ENCODE data around the gene SLC39A9.

The SLC39A9 gene

DNA sequence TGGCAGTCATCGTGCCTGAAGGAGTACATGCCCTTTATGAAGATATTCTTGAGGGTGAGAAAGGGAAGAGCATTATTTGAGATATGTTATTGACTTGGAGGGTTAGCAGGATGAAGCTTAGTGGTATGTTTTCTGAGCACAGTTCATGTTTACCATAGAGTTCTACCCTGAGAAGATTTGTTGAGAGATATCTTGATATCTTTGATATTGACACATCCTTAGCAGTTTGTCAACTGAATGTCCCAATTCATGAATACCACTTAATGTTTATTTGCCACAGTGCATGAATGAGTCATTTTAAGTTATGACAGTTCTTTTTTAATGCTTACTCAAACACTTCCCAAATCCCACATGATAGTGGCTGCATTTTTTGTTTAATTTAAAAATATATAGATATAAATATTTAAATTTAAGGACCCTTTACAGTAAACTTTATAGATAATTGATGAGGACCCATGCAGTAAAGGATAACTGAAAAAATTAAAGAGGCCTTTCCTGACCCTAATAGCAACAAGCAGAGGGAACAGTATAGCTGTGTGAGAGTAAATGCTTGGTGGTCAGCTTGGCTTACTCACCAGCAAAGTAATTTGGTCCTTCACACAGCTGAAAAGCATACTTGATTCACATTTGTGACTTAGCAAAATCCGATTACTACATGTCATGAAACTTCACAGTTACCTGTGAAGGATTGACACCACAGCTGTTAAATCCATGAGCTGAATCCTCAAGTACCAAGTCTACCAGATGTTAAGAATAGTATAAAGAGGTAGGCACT is 25.8 kb downstream of the SLC39A9 start:
- no peak for DNase-seq (ENCODE audit: low read depth, low spot score)

DNA sequence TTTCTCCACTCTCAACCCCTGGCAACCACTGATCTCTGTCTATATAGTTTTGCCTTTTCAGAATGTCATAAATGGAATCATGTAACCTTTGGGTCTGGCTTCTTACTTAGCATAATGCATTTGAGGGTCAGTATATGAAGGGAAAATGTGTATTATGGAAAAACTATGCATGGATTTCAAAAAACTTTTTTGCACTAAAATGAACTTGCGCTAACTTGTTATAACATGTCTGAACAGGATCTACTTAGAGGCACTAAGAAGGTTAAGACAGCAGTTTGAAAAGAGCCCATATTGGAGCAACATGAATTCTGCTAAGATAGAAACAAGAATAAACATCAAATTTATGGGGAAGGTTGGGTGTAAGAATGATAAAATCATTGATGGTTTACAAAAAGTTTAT is 29.1 kb downstream of the SLC39A9 start:
- no peak for DNase-seq (ENCODE audit: low read depth, low spot score)

DNA sequence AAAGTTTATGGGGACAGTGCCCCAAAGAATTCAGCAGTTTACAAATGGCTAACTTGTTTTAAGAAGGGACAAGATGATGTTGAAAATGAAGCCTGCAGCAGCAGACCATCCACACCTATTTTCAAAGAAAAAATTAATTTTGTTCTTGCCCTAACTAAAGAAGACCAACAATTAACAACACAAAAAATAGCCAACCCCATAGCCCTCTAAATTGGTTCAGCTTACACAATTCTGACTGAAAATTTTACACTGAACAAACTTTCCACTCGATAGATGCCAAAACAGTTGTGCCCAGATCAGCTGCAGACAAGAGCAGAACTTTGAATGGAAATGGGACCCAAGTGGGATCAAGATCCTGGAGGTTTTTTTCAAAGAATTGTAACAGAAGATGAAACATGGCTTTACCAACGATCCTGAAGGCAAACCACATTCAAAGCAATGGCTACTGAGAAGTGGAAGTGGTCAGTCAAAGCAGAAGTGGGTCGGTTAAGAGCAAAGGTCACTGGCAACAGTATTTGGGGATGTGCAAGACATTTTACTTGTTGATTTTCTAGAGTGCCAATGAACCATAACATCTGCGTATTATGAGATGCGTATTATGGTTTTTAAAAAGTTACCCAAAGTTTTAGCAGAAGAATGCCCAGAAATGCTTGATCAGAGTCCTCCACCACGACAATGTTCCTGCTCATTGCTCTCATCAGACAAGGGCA is 30.0 kb downstream of the SLC39A9 start:
- DNase-seq (ENCODE audit: low read depth, low spot score): no peak

DNA sequence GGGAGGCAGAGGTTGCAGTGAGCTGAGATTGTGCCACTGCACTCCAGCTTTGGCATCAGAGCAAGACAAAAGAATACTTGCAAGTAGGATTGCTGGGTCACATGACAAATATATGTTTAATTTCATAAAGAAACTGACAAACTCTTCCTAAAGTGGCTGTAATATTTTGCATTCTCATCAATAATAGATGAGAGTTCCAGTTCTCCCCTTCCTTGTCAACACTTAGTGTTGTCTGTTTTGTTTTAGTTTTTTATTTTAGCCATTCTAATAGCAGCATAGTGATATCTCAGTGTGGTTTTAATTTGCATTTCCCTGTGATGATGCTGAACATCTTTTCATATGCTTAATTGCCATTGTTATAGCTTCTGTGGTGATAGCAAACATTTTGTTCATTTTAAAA is 31.2 kb downstream of the SLC39A9 start:
- DNase-seq (ENCODE audit: low read depth, low spot score): no peak

DNA sequence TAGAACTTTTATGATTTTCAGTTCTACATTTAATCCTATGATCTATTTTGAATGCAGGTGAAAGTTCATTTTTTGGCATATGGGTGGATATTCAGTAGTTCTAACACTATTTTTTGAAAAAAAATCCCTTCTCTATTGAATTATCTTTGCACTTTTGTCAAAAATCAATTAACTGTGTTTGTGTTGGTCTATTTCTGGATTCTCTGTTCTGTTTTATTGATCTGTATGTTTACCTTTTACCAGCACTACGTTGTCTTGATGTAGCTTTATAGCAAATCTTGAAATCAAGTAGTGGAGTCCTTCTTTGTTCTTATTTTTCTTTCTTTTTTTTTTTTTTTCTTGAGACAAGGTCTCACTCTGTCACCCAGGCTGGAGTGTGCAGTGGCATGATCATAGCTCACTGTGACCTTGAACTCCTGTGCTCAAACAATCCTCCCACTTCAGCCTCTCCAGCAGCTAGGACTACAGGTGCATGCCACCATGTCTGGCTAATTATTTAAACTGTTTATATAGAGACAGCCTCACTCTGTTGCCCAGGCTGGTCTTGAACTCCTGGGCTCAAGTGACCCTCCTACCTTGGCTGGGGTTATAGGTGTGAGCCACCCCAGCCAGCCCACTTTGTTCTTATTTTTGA is 31.9 kb downstream of the SLC39A9 start:
- no peak for DNase-seq (ENCODE audit: low read depth, low spot score)

DNA sequence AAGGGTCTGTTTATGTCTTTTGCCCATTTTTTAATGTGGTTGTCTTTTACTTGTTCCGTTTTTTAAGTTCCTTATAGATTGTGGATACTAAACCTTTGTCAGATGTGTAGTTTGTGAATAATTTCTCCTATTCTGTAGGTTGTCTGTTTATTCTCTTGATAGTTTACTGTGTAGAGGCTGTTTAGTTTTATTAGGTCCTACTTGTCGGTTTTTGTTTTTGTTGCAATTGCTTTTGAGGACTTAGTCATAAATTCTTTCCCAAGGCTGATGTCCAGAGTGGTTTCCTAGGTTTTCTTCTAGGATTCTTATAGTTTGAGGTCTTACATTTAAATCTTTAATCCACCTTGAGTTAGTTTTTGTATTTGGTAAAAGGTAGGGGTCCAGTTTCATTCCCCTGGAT is 33.9 kb downstream of the SLC39A9 start:
- DNase-seq (ENCODE audit: low read depth, low spot score): no peak

DNA sequence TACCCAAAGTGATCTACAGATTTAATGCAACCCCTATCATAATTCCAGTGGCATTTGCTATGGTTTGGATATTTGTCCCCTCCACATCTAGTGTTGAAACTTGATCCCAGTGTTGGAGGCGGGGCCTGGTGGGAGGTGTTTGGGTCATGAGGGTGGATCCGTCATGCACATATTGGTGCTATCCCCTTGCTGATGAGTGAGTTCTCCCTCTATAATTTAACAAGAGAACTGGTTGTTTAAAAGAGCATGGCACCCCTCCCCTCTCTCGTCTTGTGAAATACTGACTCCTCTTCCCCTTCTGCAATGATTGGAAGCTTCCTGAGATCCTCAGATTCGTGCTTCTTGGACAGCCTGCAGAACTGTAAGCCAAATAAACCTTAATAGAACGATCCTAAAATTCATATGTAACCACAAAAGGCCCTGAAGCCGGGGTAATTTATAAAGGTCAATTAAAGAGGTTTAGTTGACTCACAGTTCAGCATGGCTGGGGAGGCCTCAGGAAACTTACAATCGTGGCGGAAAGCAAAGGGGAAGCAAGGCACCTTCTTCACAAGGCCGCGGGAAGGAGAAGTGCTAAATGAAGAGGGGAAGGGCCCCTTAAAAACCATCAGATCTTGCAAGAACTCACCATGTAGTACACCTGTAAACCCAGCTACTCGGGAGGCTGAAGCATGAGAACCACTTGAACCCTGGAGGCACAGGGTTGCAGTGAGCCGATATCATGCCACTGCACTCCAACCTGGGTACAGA is 41.2 kb downstream of the SLC39A9 start:
- no peak for DNase-seq (ENCODE audit: low read depth, low spot score)

DNA sequence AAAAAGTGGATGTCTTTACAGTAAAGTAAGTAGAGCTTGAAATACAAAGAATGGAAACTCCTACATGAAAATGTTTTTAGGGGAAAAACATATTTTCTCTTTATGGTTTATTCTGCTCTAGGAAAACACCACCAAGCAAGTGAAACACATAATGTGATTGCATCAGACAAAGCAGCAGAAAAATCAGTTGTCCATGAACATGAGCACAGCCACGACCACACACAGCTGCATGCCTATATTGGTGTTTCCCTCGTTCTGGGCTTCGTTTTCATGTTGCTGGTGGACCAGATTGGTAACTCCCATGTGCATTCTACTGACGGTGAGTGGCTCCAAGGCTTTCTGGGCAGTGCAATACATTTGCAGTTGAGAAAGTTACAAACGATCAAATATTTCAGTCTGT is 43.5 kb downstream of the SLC39A9 start:
- no peak for DNase-seq (ENCODE audit: low read depth, low spot score)

DNA sequence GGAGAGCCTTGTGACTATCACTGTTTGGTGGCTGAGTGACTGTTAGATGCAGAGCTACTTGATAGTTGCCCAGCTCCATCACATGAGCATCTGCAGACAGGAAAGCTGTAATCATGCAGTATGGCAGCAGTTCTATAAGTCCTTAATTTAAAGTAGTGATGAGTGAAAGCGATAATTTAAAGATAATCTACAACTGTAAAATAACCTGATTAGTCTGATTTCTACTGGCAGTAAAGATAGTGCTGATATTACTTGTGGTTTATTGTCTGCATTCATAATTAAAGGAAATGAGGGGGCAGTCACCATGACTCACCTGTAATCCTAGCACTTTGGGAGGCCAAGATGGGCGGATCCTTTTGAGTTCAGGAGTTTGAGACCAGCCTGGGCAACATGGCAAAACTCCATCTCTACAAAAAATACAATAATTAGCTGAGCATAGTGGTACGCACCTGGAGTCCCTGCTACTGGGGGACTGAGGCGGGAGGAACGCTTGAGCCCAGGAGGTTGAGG is 44.9 kb downstream of the SLC39A9 start:
- no peak for DNase-seq (ENCODE audit: low read depth, low spot score)

DNA sequence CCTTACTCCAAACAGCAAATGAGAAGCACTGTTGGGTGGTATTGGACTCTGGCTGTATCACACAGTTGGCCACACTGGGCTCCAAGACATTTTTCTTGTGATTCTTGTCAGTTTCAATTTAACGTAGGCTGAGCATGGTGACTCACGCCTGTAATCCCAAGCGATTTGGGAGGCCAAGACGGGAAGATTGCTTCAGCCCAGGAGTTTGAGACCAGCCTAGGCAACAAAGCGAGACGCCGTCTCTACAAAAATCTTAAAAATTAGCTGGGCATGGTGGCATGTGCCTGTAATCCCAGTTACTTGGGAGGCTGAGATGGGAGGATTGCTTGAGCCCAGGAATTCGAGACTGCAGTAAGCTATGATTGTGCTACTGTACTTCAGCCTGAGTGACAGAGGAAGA is 50.7 kb downstream of the SLC39A9 start:
- DNase-seq (ENCODE audit: low read depth, low spot score): no peak

DNA sequence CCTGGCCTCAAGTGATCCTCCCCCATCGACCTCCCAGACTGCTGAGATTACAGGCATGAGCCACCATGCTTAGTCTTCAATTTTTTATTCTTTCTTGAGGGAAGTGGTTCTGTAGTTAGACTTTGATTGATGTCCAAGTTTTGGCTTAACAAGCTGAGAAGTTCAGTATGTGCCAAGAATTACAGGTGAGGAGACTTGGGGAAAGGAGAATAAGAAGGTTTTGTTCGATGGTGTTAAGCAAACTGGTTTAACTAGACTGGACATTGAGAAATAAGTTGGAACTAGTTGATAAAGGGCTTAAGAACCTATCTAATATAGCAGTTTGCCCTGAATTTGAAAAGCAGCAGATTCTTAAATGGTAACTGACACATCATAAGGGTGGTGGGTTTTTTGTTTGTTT is 53.4 kb downstream of the SLC39A9 start:
- no peak for DNase-seq (ENCODE audit: low read depth, low spot score)

DNA sequence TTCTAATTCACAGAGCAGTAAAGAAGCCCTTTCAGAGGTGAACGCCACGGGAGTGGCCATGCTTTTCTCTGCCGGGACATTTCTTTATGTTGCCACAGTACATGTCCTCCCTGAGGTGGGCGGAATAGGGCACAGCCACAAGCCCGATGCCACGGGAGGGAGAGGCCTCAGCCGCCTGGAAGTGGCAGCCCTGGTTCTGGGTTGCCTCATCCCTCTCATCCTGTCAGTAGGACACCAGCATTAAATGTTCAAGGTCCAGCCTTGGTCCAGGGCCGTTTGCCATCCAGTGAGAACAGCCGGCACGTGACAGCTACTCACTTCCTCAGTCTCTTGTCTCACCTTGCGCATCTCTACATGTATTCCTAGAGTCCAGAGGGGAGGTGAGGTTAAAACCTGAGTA is 59.9 kb downstream of the SLC39A9 start:
- no peak for DNase-seq (ENCODE audit: low read depth, low spot score)

DNA sequence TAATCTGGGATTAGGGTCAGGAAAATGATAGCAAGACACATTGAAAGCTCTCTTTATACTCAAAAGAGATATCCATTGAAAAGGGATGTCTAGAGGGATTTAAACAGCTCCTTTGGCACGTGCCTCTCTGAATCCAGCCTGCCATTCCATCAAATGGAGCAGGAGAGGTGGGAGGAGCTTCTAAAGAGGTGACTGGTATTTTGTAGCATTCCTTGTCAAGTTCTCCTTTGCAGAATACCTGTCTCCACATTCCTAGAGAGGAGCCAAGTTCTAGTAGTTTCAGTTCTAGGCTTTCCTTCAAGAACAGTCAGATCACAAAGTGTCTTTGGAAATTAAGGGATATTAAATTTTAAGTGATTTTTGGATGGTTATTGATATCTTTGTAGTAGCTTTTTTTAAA is 60.6 kb downstream of the SLC39A9 start:
- no peak for DNase-seq (ENCODE audit: low read depth, low spot score)

DNA sequence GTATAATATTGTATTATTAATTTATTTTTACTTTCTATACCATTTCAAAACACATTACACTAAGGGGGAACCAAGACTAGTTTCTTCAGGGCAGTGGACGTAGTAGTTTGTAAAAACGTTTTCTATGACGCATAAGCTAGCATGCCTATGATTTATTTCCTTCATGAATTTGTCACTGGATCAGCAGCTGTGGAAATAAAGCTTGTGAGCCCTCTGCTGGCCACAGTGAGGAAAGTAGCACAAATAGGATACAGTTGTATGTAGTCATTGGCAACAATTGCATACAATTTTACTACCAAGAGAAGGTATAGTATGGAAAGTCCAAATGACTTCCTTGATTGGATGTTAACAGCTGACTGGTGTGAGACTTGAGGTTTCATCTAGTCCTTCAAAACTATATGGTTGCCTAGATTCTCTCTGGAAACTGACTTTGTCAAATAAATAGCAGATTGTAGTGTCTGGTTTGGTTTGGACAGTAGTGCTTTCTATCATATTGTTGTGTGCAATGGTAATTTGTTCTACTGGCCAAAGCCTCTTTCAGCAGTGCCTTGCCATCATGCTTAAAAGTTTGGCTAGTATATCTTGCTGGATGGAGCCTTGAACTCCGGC is 61.7 kb downstream of the SLC39A9 start:
- DNase-seq (ENCODE audit: low read depth, low spot score): no peak

DNA sequence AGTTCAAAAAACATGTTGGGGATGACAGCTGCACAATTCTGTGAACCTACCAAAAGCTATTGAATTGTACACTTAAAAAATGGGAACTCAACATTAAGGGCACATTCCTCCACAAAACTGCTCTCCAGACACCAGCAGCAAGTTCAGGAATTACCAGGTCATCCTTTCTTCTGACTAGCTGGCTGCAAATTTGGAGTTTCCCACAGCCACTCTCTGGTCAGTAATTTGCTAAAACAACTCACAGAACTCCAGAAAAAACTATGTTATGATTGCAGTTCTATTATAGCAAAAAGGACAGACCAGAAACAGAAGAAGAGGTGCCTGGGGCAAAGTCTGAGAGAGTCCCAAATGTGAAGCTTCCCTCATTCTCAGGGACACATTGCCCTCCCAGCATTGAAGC is 65.9 kb downstream of the SLC39A9 start:
- DNase-seq (ENCODE audit: low read depth, low spot score): no peak

DNA sequence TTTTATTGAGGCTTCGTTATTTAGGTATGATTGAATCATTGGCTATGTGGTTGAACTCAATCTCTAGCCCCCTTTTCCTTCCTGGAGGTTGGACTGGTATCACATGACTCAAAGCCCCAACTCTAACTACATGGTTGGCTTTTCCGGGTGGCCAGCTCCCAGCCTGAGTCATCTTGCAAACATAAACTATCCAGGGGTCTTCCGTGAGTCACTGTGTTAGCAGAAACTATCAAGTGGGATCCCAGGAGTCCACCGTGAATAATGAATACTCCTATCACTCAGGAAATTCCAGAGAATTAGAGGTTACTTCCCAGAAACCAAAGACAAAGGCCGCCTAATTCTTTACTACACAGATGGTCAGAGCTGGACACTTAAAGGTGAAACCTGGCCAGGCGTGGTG is 66.3 kb downstream of the SLC39A9 start:
- no peak for DNase-seq (ENCODE audit: low read depth, low spot score)

DNA sequence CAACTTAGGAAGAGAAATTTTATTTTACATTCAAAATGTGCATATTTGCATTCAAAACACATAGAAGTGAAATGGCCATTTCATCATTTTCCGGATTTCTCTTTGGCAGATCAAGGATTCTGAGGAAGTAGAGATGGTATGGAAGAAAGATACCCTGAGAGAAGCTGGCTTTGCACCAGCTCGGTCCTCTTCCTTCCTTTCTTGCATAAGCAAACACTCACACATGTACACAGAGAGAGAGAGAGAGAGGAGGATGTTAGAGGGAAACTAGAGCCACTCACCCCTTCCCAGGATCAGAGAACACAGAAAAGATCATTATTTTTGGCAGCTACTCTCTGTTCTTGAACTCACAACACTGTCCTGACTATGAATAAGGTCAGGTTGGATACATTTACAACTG is 70.5 kb downstream of the SLC39A9 start:
- no peak for DNase-seq (ENCODE audit: low read depth, low spot score)

DNA sequence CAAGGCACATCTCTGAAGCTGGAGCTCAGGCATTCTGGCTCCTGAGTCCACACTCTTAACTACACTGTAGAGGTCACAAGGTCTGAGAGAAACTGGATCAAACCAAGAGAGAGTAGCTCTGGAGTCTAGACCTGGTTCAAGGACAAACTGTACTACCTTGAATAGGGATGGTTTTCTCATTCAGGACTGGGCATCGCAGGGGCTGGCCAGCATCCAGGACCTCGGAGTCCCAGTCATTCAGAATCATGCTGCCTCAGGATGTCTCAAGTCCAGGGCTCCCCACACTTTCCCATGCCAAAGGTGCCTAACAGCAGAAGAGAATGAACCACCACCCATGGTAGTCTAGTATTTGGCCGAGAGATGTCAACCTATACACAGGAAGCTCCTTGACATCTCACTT is 72.9 kb downstream of the SLC39A9 start:
- DNase-seq (ENCODE audit: low read depth, low spot score): no peak

DNA sequence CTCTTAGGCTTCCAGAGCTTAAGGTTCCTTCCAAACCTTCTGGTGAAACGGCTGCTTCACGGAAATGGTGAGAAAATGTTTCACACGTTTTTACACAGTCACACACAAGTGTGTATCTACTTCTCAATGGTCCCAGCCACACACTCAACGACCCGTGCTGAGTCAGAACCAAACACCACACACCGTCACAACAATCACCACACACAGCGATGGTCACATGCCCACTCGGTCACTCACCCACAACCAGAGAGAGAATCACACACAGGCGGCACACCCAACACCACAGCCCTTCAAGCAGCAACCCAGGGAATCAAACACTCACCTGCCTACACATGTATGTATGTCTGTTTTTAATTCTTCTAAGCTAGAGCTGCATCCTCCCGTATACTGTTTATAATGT is 73.4 kb downstream of the SLC39A9 start:
- DNase-seq (ENCODE audit: low read depth, low spot score): no peak

DNA sequence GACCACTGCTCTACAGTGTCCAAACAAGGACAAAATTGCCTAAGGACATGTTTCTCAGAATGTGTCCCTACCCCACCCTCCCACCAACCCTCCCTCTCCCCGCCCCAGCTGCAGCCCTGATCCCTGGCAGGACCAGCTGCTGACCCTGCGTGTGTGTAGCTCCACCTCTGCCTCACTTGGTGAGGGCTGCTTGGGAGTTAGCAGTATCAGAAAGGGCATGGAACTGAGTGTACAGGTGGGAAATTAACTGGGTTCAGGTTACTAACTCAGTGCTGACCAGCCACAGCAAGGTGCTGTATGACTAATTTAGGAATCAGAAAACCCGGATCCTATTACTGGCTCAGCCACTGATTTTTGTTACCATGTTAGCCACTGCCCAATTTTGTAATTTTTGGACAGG is 74.8 kb downstream of the SLC39A9 start:
- DNase-seq (ENCODE audit: low read depth, low spot score): no peak

DNA sequence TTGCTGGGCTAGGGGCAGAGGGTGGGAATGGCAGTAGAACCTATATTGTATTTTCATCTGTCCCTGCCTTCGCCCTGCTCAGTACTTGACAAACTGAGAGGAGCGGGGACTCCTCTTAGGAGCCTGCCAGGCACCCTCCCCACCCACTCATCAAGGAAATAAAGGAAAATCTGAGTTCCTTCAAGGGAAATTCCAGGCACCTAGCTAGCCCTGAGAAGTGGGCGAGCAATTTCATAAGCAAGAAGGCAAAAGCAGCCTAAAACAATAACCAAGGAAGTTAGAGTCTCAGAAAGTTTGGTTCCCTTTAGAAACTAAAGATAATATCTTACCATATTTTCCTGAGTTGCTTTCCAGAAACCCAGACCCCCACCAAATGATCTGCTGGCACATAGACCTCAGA is 75.5 kb downstream of the SLC39A9 start:
- DNase-seq (ENCODE audit: low read depth, low spot score): no peak
